ENCODE results near the gene USP40.

- TF ChIP-seq, protein P1, sequence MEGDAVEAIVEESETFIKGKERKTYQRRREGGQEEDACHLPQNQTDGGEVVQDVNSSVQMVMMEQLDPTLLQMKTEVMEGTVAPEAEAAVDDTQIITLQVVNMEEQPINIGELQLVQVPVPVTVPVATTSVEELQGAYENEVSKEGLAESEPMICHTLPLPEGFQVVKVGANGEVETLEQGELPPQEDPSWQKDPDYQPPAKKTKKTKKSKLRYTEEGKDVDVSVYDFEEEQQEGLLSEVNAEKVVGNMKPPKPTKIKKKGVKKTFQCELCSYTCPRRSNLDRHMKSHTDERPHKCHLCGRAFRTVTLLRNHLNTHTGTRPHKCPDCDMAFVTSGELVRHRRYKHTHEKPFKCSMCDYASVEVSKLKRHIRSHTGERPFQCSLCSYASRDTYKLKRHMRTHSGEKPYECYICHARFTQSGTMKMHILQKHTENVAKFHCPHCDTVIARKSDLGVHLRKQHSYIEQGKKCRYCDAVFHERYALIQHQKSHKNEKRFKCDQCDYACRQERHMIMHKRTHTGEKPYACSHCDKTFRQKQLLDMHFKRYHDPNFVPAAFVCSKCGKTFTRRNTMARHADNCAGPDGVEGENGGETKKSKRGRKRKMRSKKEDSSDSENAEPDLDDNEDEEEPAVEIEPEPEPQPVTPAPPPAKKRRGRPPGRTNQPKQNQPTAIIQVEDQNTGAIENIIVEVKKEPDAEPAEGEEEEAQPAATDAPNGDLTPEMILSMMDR (IDR thresholded peaks at IDR 0.05), result no peak
- TF ChIP-seq EZH2 (IDR thresholded peaks at IDR 0.05), result no peak
These were observed 129.1 kb downstream of the USP40 start for GRCh38 chr2:233437439-233437955.
